H9 (cell line): ENCODE results near the gene RARS1. TPM values are rescaled to one million over a fixed set of nuclear protein-coding genes. Genes with fewer than 3 reads are reported as not detected.

Source experiments
- DNase-seq: peaks from one replicate; pipeline ENCODE4 v3.0.0-alpha.2; 2017
- H2AFZ ChIP-seq: one replicate; pipeline ENCODE4 v1.6.1; 2013; ENCODE audit warnings: mild to moderate bottlenecking, low read length, control low read depth, moderate library complexity
- H2AK5ac ChIP-seq: 2 replicates; pipeline ENCODE4 v1.6.1; 2013; ENCODE audit warnings: low read length, control low read depth, mixed read lengths; ENCODE audit not compliant: insufficient read length
- H2BK120ac ChIP-seq: one replicate; pipeline ENCODE4 v1.6.1; 2013; ENCODE audit warnings: low read depth, mild to moderate bottlenecking, low read length, control low read depth, inconsistent platforms; ENCODE audit not compliant: poor library complexity, severe bottlenecking
- H2BK12ac ChIP-seq: 2 replicates; pipeline ENCODE4 v1.6.1; 2013; ENCODE audit warnings: low read length, control low read depth, mixed read lengths, low read depth; ENCODE audit not compliant: insufficient read length
- H2BK15ac ChIP-seq: 2 replicates; pipeline ENCODE4 v1.6.1; 2013; ENCODE audit warnings: low read depth, low read length, control low read depth
- H2BK20ac ChIP-seq: one replicate; pipeline ENCODE4 v1.6.1; 2013; ENCODE audit warnings: low read depth, mild to moderate bottlenecking, low read length, control low read depth, inconsistent platforms; ENCODE audit not compliant: poor library complexity, severe bottlenecking
- H2BK5ac ChIP-seq: 2 replicates; pipeline ENCODE4 v1.6.1; 2013; ENCODE audit warnings: low read length, control low read depth, mixed read lengths; ENCODE audit not compliant: insufficient read length
- H3K14ac ChIP-seq: 2 replicates; pipeline ENCODE4 v1.6.1; 2013; ENCODE audit warnings: low read length, control low read depth; ENCODE audit not compliant: insufficient read depth
- H3K18ac ChIP-seq: 2 replicates; pipeline ENCODE4 v1.6.1; 2013; ENCODE audit warnings: low read depth, mild to moderate bottlenecking, mixed read lengths, low read length, control low read depth; ENCODE audit not compliant: insufficient read length
- H3K23ac ChIP-seq: 2 replicates; pipeline ENCODE4 v1.6.1; 2013; ENCODE audit warnings: low read length, control low read depth, mixed read lengths, low read depth; ENCODE audit not compliant: insufficient read length
- H3K23me2 ChIP-seq: 2 replicates; pipeline ENCODE4 v1.6.1; 2013; ENCODE audit warnings: low read depth, mild to moderate bottlenecking, mixed read lengths, low read length, control low read depth; ENCODE audit not compliant: insufficient read length, poor library complexity, severe bottlenecking
- H3K27ac ChIP-seq: 2 replicates; pipeline ENCODE4 v1.5.1; 2013; ENCODE audit warnings: low read length, control low read depth, mixed read lengths, low read depth; ENCODE audit not compliant: insufficient read length
- H3K27me3 ChIP-seq: 2 replicates; pipeline ENCODE4 v1.6.1; 2013; ENCODE audit warnings: low read length, control low read depth, inconsistent platforms; ENCODE audit not compliant: insufficient read depth
- H3K4ac ChIP-seq: 2 replicates; pipeline ENCODE4 v1.6.1; 2013; ENCODE audit warnings: low read depth, mild to moderate bottlenecking, control low read depth, inconsistent platforms, low read length, moderate library complexity
- H3K4me1 ChIP-seq: 2 replicates; pipeline ENCODE4 v1.6.1; 2013; ENCODE audit warnings: low read length, control low read depth, inconsistent platforms; ENCODE audit not compliant: insufficient read depth
- H3K4me2 ChIP-seq: 2 replicates; pipeline ENCODE4 v1.6.1; 2013; ENCODE audit warnings: low read length, control low read depth, mixed read lengths; ENCODE audit not compliant: insufficient read length, insufficient read depth
- H3K56ac ChIP-seq: 2 replicates; pipeline ENCODE4 v1.6.1; 2013; ENCODE audit warnings: low read depth, mild to moderate bottlenecking, mixed read lengths, low read length, control low read depth; ENCODE audit not compliant: insufficient read length
- H3K79me1 ChIP-seq: 2 replicates; pipeline ENCODE4 v1.6.1; 2013; ENCODE audit warnings: low read depth, mild to moderate bottlenecking, moderate library complexity, low read length, control low read depth, inconsistent platforms; ENCODE audit not compliant: insufficient read depth, poor library complexity, severe bottlenecking
- H3K79me2 ChIP-seq: 2 replicates; pipeline ENCODE4 v1.6.1; 2013; ENCODE audit warnings: low read length, control low read depth, inconsistent platforms; ENCODE audit not compliant: insufficient read depth
- H3K9ac ChIP-seq: 2 replicates; pipeline ENCODE4 v1.6.1; 2013; ENCODE audit warnings: low read length, control low read depth, mixed read lengths; ENCODE audit not compliant: insufficient read length; ENCODE audit errors: extremely low read depth
- H3K9me3 ChIP-seq: one replicate; pipeline ENCODE4 v1.6.1; 2013; ENCODE audit warnings: low read depth, low read length, inconsistent platforms; ENCODE audit not compliant: control insufficient read depth
- H3T11ph ChIP-seq: one replicate; pipeline ENCODE4 v1.6.1; 2013; ENCODE audit warnings: mild to moderate bottlenecking, low read length, control low read depth, inconsistent platforms
- H4K20me1 ChIP-seq: one replicate; pipeline ENCODE4 v1.6.1; 2013; ENCODE audit not compliant: control insufficient read depth, insufficient read length, insufficient read depth
- H4K5ac ChIP-seq: 2 replicates; pipeline ENCODE4 v1.6.1; 2013; ENCODE audit warnings: low read depth, mild to moderate bottlenecking, mixed read lengths, low read length, control low read depth; ENCODE audit not compliant: insufficient read length
- H4K8ac ChIP-seq: replicated peaks from 2 replicates; pipeline ENCODE4 v1.6.1; 2013; ENCODE audit warnings: low read length, control low read depth, mixed read lengths, low read depth; ENCODE audit not compliant: insufficient read length
- H4K91ac ChIP-seq: 2 replicates; pipeline ENCODE4 v1.6.1; 2013; ENCODE audit warnings: low read depth, mild to moderate bottlenecking, moderate library complexity, mixed read lengths, low read length, control low read depth; ENCODE audit not compliant: insufficient read length
- H3K27ac Mint-ChIP-seq, 3 experiments: 2 replicates in 2 of 3; 3 replicates in 1 of 3; pipeline ENCODE4 v1.8.0; 2020 to 2021; ENCODE audit warnings: mixed read lengths in 3 of 3, mild to moderate bottlenecking in 1 of 3, moderate library complexity in 1 of 3
- H3K27me3 Mint-ChIP-seq: 2 replicates; pipeline ENCODE4 v1.8.0; 2021; ENCODE audit warnings: low read depth, mild to moderate bottlenecking, moderate library complexity, mixed read lengths
- H3K36me3 Mint-ChIP-seq, 3 experiments: 2 replicates in 2 of 3; 3 replicates in 1 of 3; pipeline ENCODE4 v1.8.0; 2020 to 2021; ENCODE audit warnings: low read depth in 3 of 3, mixed read lengths in 3 of 3; ENCODE audit not compliant: insufficient read depth in 1 of 3
- H3K4me1 Mint-ChIP-seq, 2 experiments: 2 replicates each; pipeline ENCODE4 v1.8.0; 2020; ENCODE audit warnings: mixed read lengths in 2 of 2
- H3K4me3 Mint-ChIP-seq, 2 experiments: 2 replicates in 1 of 2; 3 replicates in 1 of 2; pipeline ENCODE4 v1.8.0; 2020 to 2021; ENCODE audit warnings: mild to moderate bottlenecking in 2 of 2, mixed read lengths in 2 of 2, moderate library complexity in 1 of 2
- H3K9me3 Mint-ChIP-seq, 2 experiments: 2 replicates in 1 of 2; 3 replicates in 1 of 2; pipeline ENCODE4 v1.8.0; 2020; ENCODE audit warnings: mild to moderate bottlenecking in 2 of 2, mixed read lengths in 2 of 2, moderate library complexity in 1 of 2
- CTCF ChIP-seq: fragments of 200-600 bp; sonication (generic); conservative IDR thresholded peaks from 3 replicates; pipeline ENCODE4 v1.8.0; 2021; ENCODE audit warnings: antibody characterized with exemption, mild to moderate bottlenecking
- WGBS: extraction: QIAGEN DNeasy Blood & Tissue Kit; methylation state at CpG from one replicate; pipeline ENCODE4 v1.1.7; 2013; ENCODE audit warnings: missing lambda C conversion rate, low lambda C conversion rate, mixed read lengths; ENCODE audit not compliant: insufficient read length; ENCODE audit errors: extremely low coverage; 5-methylcytosine and 5-hydroxymethylcytosine counted together
- total RNA-seq: library from RNA; stranded (reverse); gene quantifications from 2 replicates; pipeline ENCODE4 v1.2.1, GENCODE V29; 2021

RARS1 gene
- total RNA-seq, 1 experiment from 2014 or later = 108 TPM

- no peak overlapping the region for H2AK5ac ChIP-seq
- H3K9ac ChIP-seq = no peak overlapping the region
- no peak overlapping the region for H3K18ac ChIP-seq
- Mint-ChIP-seq H3K36me3 (peaks cover 11 to 35% (median 35%) of the 10 kb centered on the region in 3 experiments; a peak in 6 of 7 replicates), H3K27me3 (no peaks in the 10 kb centered on the region; the same call in 1 of the 2 replicates), H3K4me3 (no peak overlapping the region), H3K27ac (peak overlapping the region in 1 of 3 experiments; percentile 15; a peak in 1 of 7 replicates), H3K4me1 (no peaks in the 10 kb centered on the region), H3K9me3 (no peaks in the 10 kb centered on the region)
- H3K23me2 ChIP-seq = no peaks in the 10 kb centered on the region
- no peak overlapping the region for H4K91ac ChIP-seq
- H3K4ac ChIP-seq = no peak overlapping the region
- TF ChIP-seq CTCF = no peak
- H3K4me1 ChIP-seq = no peaks in the 10 kb centered on the region
- no peak overlapping the region for H2BK120ac ChIP-seq
- no peak overlapping the region for H4K5ac ChIP-seq
- H4K8ac ChIP-seq = no peak overlapping the region
- H3K79me2 ChIP-seq = no peaks in the 10 kb centered on the region
- DNase-seq = no peak
- H3K4me2 ChIP-seq = no peak overlapping the region
- no peaks in the 10 kb centered on the region for H3K27me3 ChIP-seq
- no peak overlapping the region for H3K23ac ChIP-seq
- no peak overlapping the region for H2BK12ac ChIP-seq
- no peak overlapping the region for H3T11ph ChIP-seq
- H3K27ac ChIP-seq = no peak overlapping the region
- no peak overlapping the region for H3K56ac ChIP-seq
- no peak overlapping the region for H3K14ac ChIP-seq
- H2AFZ ChIP-seq = no peak overlapping the region
- no peaks in the 10 kb centered on the region for H4K20me1 ChIP-seq
- H2BK5ac ChIP-seq = no peak overlapping the region
- H3K79me1 ChIP-seq = no peaks in the 10 kb centered on the region
- whole genome bisulfite sequencing = no CpG with 5 or more reads among the region's 10 CpGs
- no peak overlapping the region for H2BK20ac ChIP-seq
- no peaks in the 10 kb centered on the region for H3K9me3 ChIP-seq
- no peak overlapping the region for H2BK15ac ChIP-seq
Measured at GRCh38 chr5:168446983-168447619, 39.2 kb upstream of the RARS1 start.
